HG03520 (cell line): ENCODE results near the gene DDX39A.
"Not testable (repeated sequence)": the region's sequence is repeated elsewhere in the genome, so short reads cannot be mapped to it uniquely, and the experiment has no call there.

ENCODE experiments used
- ATAC-seq: cut with Tn5 transposase; IDR thresholded peaks from one replicate; pipeline ENCODE4 v1.9.1; 2021; ENCODE audit warnings: mild to moderate bottlenecking, moderate library complexity; ENCODE audit not compliant: unreplicated experiment

The DDX39A gene

GRCh38 chr19:14367016-14367415, 52.1 kb downstream of the DDX39A start:
- no peak for ATAC-seq

DNA sequence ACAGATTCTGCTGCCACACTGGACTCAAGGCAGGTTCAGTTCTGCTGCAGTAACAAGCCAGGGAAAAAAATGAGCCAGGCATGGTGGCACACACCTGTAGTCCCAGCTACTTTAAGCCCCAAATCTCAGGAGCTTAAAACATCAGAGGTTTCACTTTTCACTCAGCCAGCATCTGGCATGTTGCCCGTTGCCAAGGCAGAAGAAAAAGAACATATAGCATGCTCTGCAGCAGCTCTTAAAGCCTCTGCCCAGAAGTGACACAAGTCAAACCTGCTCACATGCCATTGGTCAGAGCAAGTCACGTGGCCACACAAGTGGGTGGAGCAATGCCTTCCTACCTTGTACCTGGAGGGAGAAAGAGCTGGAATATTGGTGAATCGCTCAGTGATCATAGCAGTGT, 52.6 kb downstream of the DDX39A start:
- no peak for ATAC-seq

DNA sequence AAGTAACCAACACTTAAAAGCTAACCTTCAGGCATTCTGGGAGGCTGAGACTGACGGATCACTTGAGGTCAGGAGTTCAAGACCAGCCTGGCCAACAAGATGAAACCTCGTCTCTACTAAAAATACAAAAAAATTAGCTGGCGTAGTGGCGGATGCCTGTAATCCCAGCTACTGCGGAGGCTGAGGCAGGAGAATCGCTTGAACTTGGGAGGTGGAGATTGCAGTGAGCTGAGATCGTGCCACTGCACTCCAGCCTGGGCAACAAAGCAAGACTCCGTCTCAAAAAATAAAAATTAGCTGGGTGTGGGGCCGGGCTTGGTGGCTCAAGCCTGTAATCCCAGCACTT, 55.1 kb downstream of the DDX39A start:
- ATAC-seq = not testable (repeated sequence)

- no peak for ATAC-seq
Measured at GRCh38 chr19:14363183-14364097, 55.7 kb downstream of the DDX39A start.

GRCh38 chr19:14361824-14362223, 57.3 kb downstream of the DDX39A start:
- ATAC-seq = no peak
